ENCODE results near the gene RMRP. TPM values are rescaled to one million over a fixed set of nuclear protein-coding genes. Genes with fewer than 3 reads are reported as not detected.
A peak's percentile ranks its signal among the peaks of the same experiment; 100 is the strongest.

RMRP gene
- total and polyA plus RNA-seq, 2 of the 4 experiments (the other 2 are of a cell fraction) = 39.7 to 13,690 TPM

- Histone ChIP-seq H3K36me3 (ENCODE audit: control insufficient read depth, insufficient read depth, low read length) (peaks cover 11% of the 10 kb centered on the region), H2AFZ (replicated peaks; ENCODE audit: low read length, poor library complexity) (no peak overlapping the region), H3K4me1 (ENCODE audit: control insufficient read depth, insufficient read depth, low read length) (peaks cover 10% of the 10 kb centered on the region), H2AK9ac (replicated peaks; ENCODE audit: low read depth, low read length, poor library complexity) (no peak overlapping the region), H3K79me1 (ENCODE audit: low read depth in 1 of 2, low read length in 2 of 2) (peaks cover 22 to 53% of the 10 kb centered on the region in 2 experiments; a peak in 3 of 4 replicates), H2BK5ac (ENCODE audit: low read depth, low read length, poor library complexity, severe bottlenecking) (peak overlapping the region; percentile 87), H3K4me2 (ENCODE audit: low read depth, low read length) (peak overlapping the region; percentile 70), H3K4ac (ENCODE audit: low read depth, low read length) (peak overlapping the region; percentile 92; the same call in 1 of the 2 replicates), H3K23ac (ENCODE audit: low read depth, low read length) (peak overlapping the region; percentile 78; the same call in 1 of the 2 replicates), H2BK15ac (ENCODE audit: low read depth, low read length) (peak overlapping the region; percentile 5; the same call in 1 of the 3 replicates), H4K20me1 (ENCODE audit: insufficient read depth, low read length) (peaks cover 3% of the 10 kb centered on the region; the same call in 1 of the 2 replicates), H2BK120ac (ENCODE audit: low read depth, low read length) (no peak overlapping the region), H3K27me3 (ENCODE audit: control insufficient read depth, insufficient read depth, low read length) (no peaks in the 10 kb centered on the region), H3K4me3 (ENCODE audit: insufficient read depth, low read depth, low read length) (peak overlapping the region; percentile 78; the same call in 1 of the 2 replicates), H3K9me1 (ENCODE audit: insufficient read depth, low read length) (peaks cover 6% of the 10 kb centered on the region), H3K27ac (ENCODE audit: insufficient read depth, low read length) (no peak overlapping the region), H3K18ac (ENCODE audit: low read depth, low read length) (no peak overlapping the region), H3K56ac (ENCODE audit: extremely low read depth, insufficient read depth, low read length) (0 out of 2 replicates have a peak overlapping the region, but pooled peaks have one; percentile 80), H3K9ac (ENCODE audit: low read depth, low read length) (peak overlapping the region; percentile 85; the same call in 1 of the 2 replicates), H3K14ac (replicated peaks; ENCODE audit: low read depth, low read length) (peak overlapping the region; percentile 94; the same call in 1 of the 2 replicates), H4K91ac (ENCODE audit: insufficient read depth, low read depth, low read length) (no peak overlapping the region; the same call in 1 of the 2 replicates), H2BK20ac (ENCODE audit: low read depth, low read length) (peak overlapping the region; percentile 18; the same call in 1 of the 2 replicates), H3K9me3 (ENCODE audit: control insufficient read depth, insufficient read depth, low read length) (no peaks in the 10 kb centered on the region), H4K8ac (ENCODE audit: low read depth in 2 of 2, low read length in 2 of 2) (no peak overlapping the region), H4K5ac (ENCODE audit: low read depth, low read length) (no peak overlapping the region), H2AK5ac (ENCODE audit: low read depth, low read length) (peak overlapping the region; percentile 20; the same call in 1 of the 2 replicates)
- ChIA-PET POLR2A (ENCODE audit: unreplicated experiment) (no interaction called here), CTCF (interaction anchor here (0.8 to 3.1 kb wide), 5 partner anchors 11 to 131 kb away, joined by 3 to 19 read pairs (median 3); no protein-coding TSS in a partner anchor)
- intact Hi-C loops (cut with micrococcal nuclease) (loop anchor here (5.0 to 10.0 kb wide), 4 partner anchors 33 to 175 kb away; partner anchors contain the start of genes HINT2 and SPAG8), in situ Hi-C loops (cut with MboI; ENCODE audit: low sequenced_read_pairs) (loop anchor here (10.0 kb wide), 1 partner anchor 155 kb away; no protein-coding TSS in a partner anchor), dilution Hi-C loops (cut with HindIII; ENCODE audit: low sequenced_read_pairs, unreplicated experiment) (no loop called here)
- 79% methylated on average over 3 of the region's 3 CpGs; no CpG with 5 or more reads in 1 of the 2 experiments for WGBS, 2 experiments (ENCODE audit: extremely low coverage in 2 of 2, insufficient read length in 1 of 2)
- TF ChIP-seq MAZ (IDR thresholded peaks at IDR 0.05; ENCODE audit: borderline replicate concordance, low read depth, low read length) (no peak), MXI1 (IDR thresholded peaks at IDR 0.05; ENCODE audit: borderline replicate concordance, low read depth, low read length) (no peak), CTCF (conservative IDR thresholded peaks at IDR 0.05; ENCODE audit: low read depth, low read length) (no peak), SMC3 (IDR thresholded peaks at IDR 0.05; ENCODE audit: low read depth, low read length) (no peak)
- no TSS peak for BruUV-seq (replicated peaks)
- ATAC-seq (ENCODE audit: low read depth) = no peak
- peak; percentile 49 for DNase-seq
Observed at GRCh38 chr9:35659340-35659739, 1.5 kb upstream of the RMRP start.
